ENCODE data around the gene CFAP73.
A peak's percentile ranks its signal among the peaks of the same experiment; 100 is the strongest.

CFAP73 gene

GRCh38 chr12:113142173-113142885 is 7.2 kb upstream of the CFAP73 start:
- DNase-seq = no peak

DNA sequence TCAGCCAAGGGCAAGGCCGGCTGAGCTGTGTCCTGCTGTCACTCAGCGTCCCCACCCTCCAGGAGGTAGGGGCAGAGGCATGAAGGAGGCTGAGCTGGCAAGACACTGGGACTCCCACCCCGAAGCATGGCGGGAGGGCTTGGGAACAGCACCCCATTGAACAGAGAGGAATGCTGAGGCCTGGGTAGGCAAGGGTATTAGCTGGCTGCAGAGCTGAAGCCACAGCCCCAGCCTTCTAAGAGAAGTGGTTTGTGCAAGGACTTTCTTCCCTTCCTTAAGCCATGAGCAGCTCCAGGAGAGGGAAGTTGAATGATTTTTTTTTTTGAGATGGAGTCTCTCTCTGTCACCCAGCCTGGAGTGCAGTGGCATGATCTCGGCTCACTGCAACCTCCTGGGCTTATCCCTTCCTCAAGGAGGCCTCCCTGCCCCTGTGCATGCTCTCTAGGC is 6.6 kb upstream of the CFAP73 start:
- no peak for DNase-seq

- no peak for DNase-seq
Measured at GRCh38 chr12:113143959-113144358, 5.6 kb upstream of the CFAP73 start.

DNA sequence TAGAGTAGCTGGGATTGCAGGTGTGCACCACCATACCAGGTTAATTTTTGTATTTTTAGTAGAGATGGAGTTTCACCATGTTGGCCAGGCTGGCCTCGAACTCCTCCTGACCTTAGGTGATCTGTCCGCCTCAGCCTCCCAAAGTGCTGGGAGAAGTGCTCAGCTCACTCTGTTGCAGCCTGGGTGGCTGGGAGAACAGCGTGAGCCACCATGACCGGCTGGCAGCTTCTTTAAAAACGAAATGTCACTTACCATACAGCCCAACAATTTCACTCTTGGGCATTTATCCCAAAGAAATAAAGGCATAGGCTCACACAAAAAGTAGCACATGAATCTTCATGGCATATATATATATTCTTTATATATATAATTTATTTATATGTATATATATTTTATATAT is 4.7 kb upstream of the CFAP73 start:
- DNase-seq = no peak

DNA sequence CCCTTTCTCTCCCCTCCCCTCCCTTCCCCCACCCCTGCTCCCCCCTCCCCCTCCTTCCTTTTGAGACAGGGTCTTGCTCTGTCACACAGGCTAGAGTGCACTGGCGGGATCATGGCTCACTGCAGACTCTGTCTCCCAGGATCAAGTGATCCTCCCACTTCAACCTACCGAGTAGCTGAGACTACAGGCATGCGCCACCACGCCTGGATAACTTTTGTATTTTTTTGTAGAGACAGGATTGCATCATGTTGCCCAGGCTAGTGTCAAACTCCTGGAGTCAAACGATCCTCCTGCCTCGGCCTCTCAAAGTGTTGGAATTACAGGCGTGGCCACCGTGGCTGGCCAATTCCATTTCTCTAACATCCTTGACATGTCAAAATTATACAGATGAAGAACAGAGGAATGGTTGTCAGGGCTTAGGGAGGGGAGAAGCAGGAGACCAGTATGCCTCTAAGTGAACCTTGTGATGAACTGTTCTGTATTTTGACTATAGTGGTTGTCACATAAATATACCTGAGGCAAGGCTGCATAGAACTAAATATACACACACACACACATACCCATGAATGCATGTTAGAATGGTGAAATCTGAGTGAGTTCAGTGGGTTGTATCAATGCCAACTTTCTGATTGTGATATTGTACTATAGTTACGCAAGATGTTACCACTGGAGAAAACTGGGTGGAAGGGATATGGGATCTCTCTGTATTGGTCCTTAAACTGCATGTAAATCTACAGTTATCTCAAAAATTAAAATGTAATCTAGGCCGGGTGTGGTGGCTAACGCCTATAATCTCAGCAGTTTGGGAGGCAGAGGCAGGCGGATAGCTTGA is 3.6 kb upstream of the CFAP73 start:
- no peak for DNase-seq

GRCh38 chr12:113146999-113147398 is 2.5 kb upstream of the CFAP73 start:
- DNase-seq = no peak

DNA sequence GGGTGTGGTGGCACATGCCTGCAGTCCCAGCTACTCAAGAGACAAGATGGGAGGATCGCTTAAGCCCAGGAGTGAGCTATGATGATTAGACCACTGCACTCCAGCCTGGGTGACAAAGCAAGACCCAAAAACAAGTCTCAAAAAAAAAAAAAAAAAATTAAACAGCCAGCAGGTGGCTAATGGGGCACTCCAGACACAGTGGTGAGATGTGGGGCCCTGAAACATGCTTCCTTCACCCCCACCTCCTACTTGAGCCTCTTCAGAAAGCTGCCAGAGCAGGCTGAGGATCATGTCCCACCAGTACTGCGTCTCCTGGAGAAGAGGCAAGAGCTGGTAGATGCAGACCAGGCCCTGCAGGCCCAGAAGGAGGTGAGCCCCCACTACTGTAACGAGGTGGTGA is 2.1 kb downstream of the CFAP73 start:
- no peak for DNase-seq

DNA sequence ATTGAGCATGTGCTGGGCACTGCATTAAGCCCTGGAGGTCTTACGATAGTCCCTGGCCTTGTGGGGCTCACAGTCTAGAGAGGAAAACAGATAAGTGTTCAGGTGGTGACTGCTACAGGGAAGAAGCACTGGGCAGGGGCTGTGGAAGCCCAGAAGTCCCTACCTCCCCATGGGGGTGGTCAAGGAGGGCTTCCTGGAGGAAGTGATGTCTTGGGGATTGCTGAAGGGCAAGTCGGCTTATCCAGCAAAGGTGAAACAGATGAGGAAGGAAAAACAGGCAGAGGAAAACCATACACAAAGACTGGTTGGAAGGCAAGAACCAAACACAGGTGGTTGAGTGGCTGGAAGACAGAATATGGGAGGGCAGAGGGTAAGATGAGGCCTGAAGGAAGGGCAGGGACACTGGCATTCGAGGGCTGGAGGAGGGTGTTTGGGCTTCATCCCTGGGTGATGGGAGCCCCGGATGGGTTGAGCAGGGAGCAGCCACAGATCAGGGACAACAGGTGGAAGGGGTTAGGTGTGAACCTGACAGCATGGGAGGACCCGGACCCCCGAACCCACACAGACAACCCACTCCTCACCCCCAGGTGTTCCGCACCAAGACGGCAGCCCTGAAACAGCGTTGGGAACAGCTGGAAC is 2.8 kb downstream of the CFAP73 start:
- no peak for DNase-seq

GRCh38 chr12:113152835-113153814 is 3.6 kb downstream of the CFAP73 start:
- DNase-seq = peak; percentile 85

GRCh38 chr12:113154351-113154973 is 4.9 kb downstream of the CFAP73 start:
- peak; percentile 75 for DNase-seq

GRCh38 chr12:113155060-113155459 is 5.5 kb downstream of the CFAP73 start:
- DNase-seq = no peak

DNA sequence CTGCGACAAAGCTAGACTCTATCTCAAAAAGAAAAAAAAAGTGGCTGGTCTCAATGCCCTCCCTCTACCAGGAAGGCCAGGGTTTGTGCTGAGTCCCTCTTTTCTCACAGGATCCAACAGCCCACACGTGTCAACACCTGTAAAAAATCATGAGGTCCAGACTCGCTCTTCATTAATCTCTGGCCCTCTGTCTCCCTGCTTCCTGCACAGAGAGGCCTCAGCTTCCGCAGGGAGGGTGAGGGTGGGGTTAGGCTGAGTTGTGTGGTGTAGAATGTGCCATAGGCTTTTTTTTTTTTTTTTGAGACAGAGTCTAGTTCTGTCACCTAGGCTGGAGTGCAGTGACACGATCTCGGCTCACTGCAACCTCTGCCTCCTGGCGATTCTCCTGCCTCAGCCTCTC is 6.1 kb downstream of the CFAP73 start:
- no peak for DNase-seq

GRCh38 chr12:113157218-113157859 is 7.8 kb downstream of the CFAP73 start:
- DNase-seq = no peak

- no peak for DNase-seq
Measured at GRCh38 chr12:113158439-113159203, 9.1 kb downstream of the CFAP73 start.

- no peak for DNase-seq
Measured at GRCh38 chr12:113159937-113160336, 10.4 kb downstream of the CFAP73 start.

- no peak for DNase-seq
Measured at GRCh38 chr12:113161415-113162016, 12.0 kb downstream of the CFAP73 start.

- no peak for DNase-seq
Measured at GRCh38 chr12:113162102-113163029, 12.8 kb downstream of the CFAP73 start.

- no peak for DNase-seq
Measured at GRCh38 chr12:113163030-113163360, 13.5 kb downstream of the CFAP73 start.

DNA sequence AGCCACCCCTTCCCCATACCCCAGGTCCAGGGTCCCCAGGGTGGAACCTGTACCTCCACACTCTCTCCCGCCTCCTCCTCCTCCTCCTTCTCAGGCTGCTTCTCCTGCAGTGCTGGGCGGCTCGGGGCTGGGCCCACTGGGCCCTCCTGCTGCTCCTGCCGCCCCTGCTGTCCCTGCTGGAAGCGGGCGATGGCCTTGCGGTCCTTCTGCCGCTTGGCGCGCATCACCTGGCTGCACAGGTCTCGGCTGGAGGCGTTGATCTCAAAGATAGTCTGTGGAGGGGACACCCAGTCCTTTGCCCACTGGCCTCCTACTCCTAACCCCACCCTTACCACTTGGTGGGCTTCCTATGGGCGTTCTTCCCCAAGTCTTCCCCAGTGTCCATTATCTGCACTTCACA is 14.5 kb downstream of the CFAP73 start:
- no peak for DNase-seq
